ENCODE data around the gene COBL.

COBL gene

GRCh38 chr7:51316666-51317581 is at the start of gene COBL:
Gene COBL (minus strand): TSS chr7:51316809. CDS start chr7:51316633, 176 bp downstream.
- in situ Hi-C loops (cut with MboI; ENCODE audit: low sequenced_read_pairs): no loop called here

GRCh38 chr7:51366172-51366728 is 49.6 kb upstream of the COBL start:
- in situ Hi-C loops (cut with MboI; ENCODE audit: low sequenced_read_pairs): no loop called here

GRCh38 chr7:51357821-51358220 is 41.2 kb upstream of the COBL start:
- in situ Hi-C loops (cut with MboI; ENCODE audit: low sequenced_read_pairs): no loop called here

- in situ Hi-C loops (cut with MboI; ENCODE audit: low sequenced_read_pairs): no loop called here
Measured at GRCh38 chr7:51356849-51357516, 40.4 kb upstream of the COBL start.

GRCh38 chr7:51354897-51355296 is 38.3 kb upstream of the COBL start:
- in situ Hi-C loops (cut with MboI; ENCODE audit: low sequenced_read_pairs): no loop called here

- in situ Hi-C loops (cut with MboI; ENCODE audit: low sequenced_read_pairs): no loop called here
Measured at GRCh38 chr7:51354434-51354833, 37.8 kb upstream of the COBL start.

GRCh38 chr7:51352174-51353100 is 35.8 kb upstream of the COBL start:
- in situ Hi-C loops (cut with MboI; ENCODE audit: low sequenced_read_pairs): no loop called here

- in situ Hi-C loops (cut with MboI; ENCODE audit: low sequenced_read_pairs): no loop called here
Measured at GRCh38 chr7:51351661-51352060, 35.1 kb upstream of the COBL start.

- in situ Hi-C loops (cut with MboI; ENCODE audit: low sequenced_read_pairs): no loop called here
Measured at GRCh38 chr7:51350546-51350896, 33.9 kb upstream of the COBL start.

- in situ Hi-C loops (cut with MboI; ENCODE audit: low sequenced_read_pairs): no loop called here
Measured at GRCh38 chr7:51349820-51350545, 33.4 kb upstream of the COBL start.

- in situ Hi-C loops (cut with MboI; ENCODE audit: low sequenced_read_pairs): no loop called here
Measured at GRCh38 chr7:51346126-51346525, 29.5 kb upstream of the COBL start.

- in situ Hi-C loops (cut with MboI; ENCODE audit: low sequenced_read_pairs): no loop called here
Measured at GRCh38 chr7:51344406-51345138, 28.0 kb upstream of the COBL start.

- in situ Hi-C loops (cut with MboI; ENCODE audit: low sequenced_read_pairs): no loop called here
Measured at GRCh38 chr7:51340936-51341335, 24.3 kb upstream of the COBL start.

GRCh38 chr7:51340029-51340838 is 23.6 kb upstream of the COBL start:
- in situ Hi-C loops (cut with MboI; ENCODE audit: low sequenced_read_pairs): no loop called here

- in situ Hi-C loops (cut with MboI; ENCODE audit: low sequenced_read_pairs): no loop called here
Measured at GRCh38 chr7:51335057-51335456, 18.4 kb upstream of the COBL start.

- in situ Hi-C loops (cut with MboI; ENCODE audit: low sequenced_read_pairs): no loop called here
Measured at GRCh38 chr7:51329696-51330263, 13.2 kb upstream of the COBL start.

- in situ Hi-C loops (cut with MboI; ENCODE audit: low sequenced_read_pairs): no loop called here
Measured at GRCh38 chr7:51328351-51328801, 11.8 kb upstream of the COBL start.

- in situ Hi-C loops (cut with MboI; ENCODE audit: low sequenced_read_pairs): no loop called here
Measured at GRCh38 chr7:51327287-51327717, 10.7 kb upstream of the COBL start.

Data from hTERT RPE-1 (cell line).